NK-92 treated with Interleukin-12 subunit alpha and Interleukin-12 subunit beta, amount 100 ng/mL, for 24 hours (cell line): ENCODE results near the gene RASSF5.
"Not testable (repeated sequence)": the region's sequence is repeated elsewhere in the genome, so short reads cannot be mapped to it uniquely, and the experiment has no call there.

ENCODE experiments used
- DNase-seq: peaks from one replicate; lab custom pipeline; 2025; lab: John Stamatoyannopoulos, UW

The RASSF5 gene

GRCh38 chr1:206569556-206569955 is 62.2 kb downstream of the RASSF5 start:
- DNase-seq = no peak

- no peak for DNase-seq
Measured at GRCh38 chr1:206570529-206570928, 63.2 kb downstream of the RASSF5 start.

- DNase-seq = no peak
Measured at GRCh38 chr1:206572835-206573234, 65.5 kb downstream of the RASSF5 start.

GRCh38 chr1:206573319-206573718 is 66.0 kb downstream of the RASSF5 start:
- DNase-seq = no peak

GRCh38 chr1:206573762-206574161 is 66.4 kb downstream of the RASSF5 start:
- no peak for DNase-seq

- DNase-seq = no peak
Measured at GRCh38 chr1:206575165-206575893, 68.0 kb downstream of the RASSF5 start.

- DNase-seq = no peak
Measured at GRCh38 chr1:206575894-206576737, 68.8 kb downstream of the RASSF5 start.

GRCh38 chr1:206577626-206578025 is 70.3 kb downstream of the RASSF5 start:
- DNase-seq = no peak

- DNase-seq = peak; percentile 21
Measured at GRCh38 chr1:206578068-206578977, 71.0 kb downstream of the RASSF5 start.

GRCh38 chr1:206578978-206579374 is 71.6 kb downstream of the RASSF5 start:
- DNase-seq = no peak

GRCh38 chr1:206579747-206580437 is 72.6 kb downstream of the RASSF5 start:
- peak; percentile 83 for DNase-seq

GRCh38 chr1:206580438-206581113 is 73.2 kb downstream of the RASSF5 start:
- DNase-seq = no peak

- not testable (repeated sequence) for DNase-seq
Measured at GRCh38 chr1:206581114-206581497, 73.8 kb downstream of the RASSF5 start.

GRCh38 chr1:206581571-206581981 is 74.2 kb downstream of the RASSF5 start:
- no peak for DNase-seq

- DNase-seq = no peak
Measured at GRCh38 chr1:206582537-206582936, 75.2 kb downstream of the RASSF5 start.

GRCh38 chr1:206582971-206583706 is 75.8 kb downstream of the RASSF5 start:
- DNase-seq = no peak

GRCh38 chr1:206583707-206584648 is 76.6 kb downstream of the RASSF5 start:
- DNase-seq = peak; percentile 62

GRCh38 chr1:206584683-206585082 is 77.4 kb downstream of the RASSF5 start:
- DNase-seq = no peak
